Umbilical cord (tissue), 2 donors: ENCODE data around the gene OR5AN1. TPM values are rescaled to one million over a fixed set of nuclear protein-coding genes. Genes with fewer than 3 reads are reported as not detected.
"Not testable (repeated sequence)": the region's sequence is repeated elsewhere in the genome, so short reads cannot be mapped to it uniquely, and the experiment has no call there.

Source experiments
- DNase-seq: peaks from one replicate; pipeline ENCODE4 v3.0.0-alpha.2; 2015; ENCODE audit warnings: low spot score
- total RNA-seq: library from RNA; depleted of rRNA; stranded (reverse); fragments of >200 nt; gene quantifications from one replicate; pipeline ENCODE4 v1.2.3, GENCODE V29; 2014; ENCODE audit warnings: low replicate concordance; ENCODE audit not compliant: insufficient read depth

The OR5AN1 gene
- total RNA-seq: 7.7 TPM

- no peak for DNase-seq
Observed at GRCh38 chr11:59358595-59358994, at the start of gene OR5AN1. OR5AN1 (plus strand) TSS chr11:59358895; CDS start chr11:59364459, 5,564 bp downstream.

- no peak for DNase-seq
Observed at GRCh38 chr11:59335001-59335400, 23.7 kb upstream of the OR5AN1 start.

GRCh38 chr11:59336176-59336575, 22.5 kb upstream of the OR5AN1 start:
- DNase-seq: no peak

- no peak for DNase-seq
Observed at GRCh38 chr11:59336931-59337330, 21.8 kb upstream of the OR5AN1 start.

- DNase-seq: not testable (repeated sequence)
Observed at GRCh38 chr11:59349657-59350056, 9.0 kb upstream of the OR5AN1 start.

- DNase-seq: no peak
Observed at GRCh38 chr11:59355226-59355625, 3.5 kb upstream of the OR5AN1 start.

- DNase-seq: no peak
Observed at GRCh38 chr11:59356561-59356960, 2.1 kb upstream of the OR5AN1 start.

- no peak for DNase-seq
Observed at GRCh38 chr11:59358020-59358419, 675 bp upstream of the OR5AN1 start.

GRCh38 chr11:59365232-59366018, 6.7 kb downstream of the OR5AN1 start:
- DNase-seq: no peak

GRCh38 chr11:59368238-59369022, 9.7 kb downstream of the OR5AN1 start:
- DNase-seq: no peak

- not testable (repeated sequence) for DNase-seq
Observed at GRCh38 chr11:59372324-59372723, 13.6 kb downstream of the OR5AN1 start.

- DNase-seq: no peak
Observed at GRCh38 chr11:59380263-59381059, 21.8 kb downstream of the OR5AN1 start.

GRCh38 chr11:59394186-59394585, 35.5 kb downstream of the OR5AN1 start:
- no peak for DNase-seq

- DNase-seq: no peak
Observed at GRCh38 chr11:59400461-59401261, 42.0 kb downstream of the OR5AN1 start.

- DNase-seq: no peak
Observed at GRCh38 chr11:59401262-59401552, 42.5 kb downstream of the OR5AN1 start.

GRCh38 chr11:59403546-59403945, 44.9 kb downstream of the OR5AN1 start:
- no peak for DNase-seq

GRCh38 chr11:59413646-59414045, 55.0 kb downstream of the OR5AN1 start:
- DNase-seq: no peak

GRCh38 chr11:59415111-59415510, 56.4 kb downstream of the OR5AN1 start:
- DNase-seq: no peak

- no peak for DNase-seq
Observed at GRCh38 chr11:59416613-59417012, 57.9 kb downstream of the OR5AN1 start.

GRCh38 chr11:59417023-59417422, 58.3 kb downstream of the OR5AN1 start:
- peak; percentile 3 for DNase-seq

GRCh38 chr11:59418156-59418555, 59.5 kb downstream of the OR5AN1 start:
- peak; percentile 5 for DNase-seq
